BJ (cell line): ENCODE data around the gene RRP1B. TPM values are rescaled to one million over a fixed set of nuclear protein-coding genes. Genes with fewer than 3 reads are reported as not detected.

Experiments
- CTCF ChIA-PET: fragments of 350-600 bp; formaldehyde crosslinking; extraction: SDS; loops from one replicate; lab custom pipeline; 2021; ENCODE audit warnings: antibody characterized with exemption, inconsistent platforms; lab: Yijun Ruan, JAX
- POLR2A ChIA-PET: fragments of 300-600 bp; sonication (Branson Sonifier 250); formaldehyde crosslinking; extraction: SDS; loops from one replicate; lab custom pipeline; 2021; ENCODE audit warnings: antibody characterized with exemption; lab: Charles Lee
- DNase-seq: peaks from one replicate; pipeline ENCODE4 v3.0.0-alpha.2; 2011; ENCODE audit warnings: low read depth
- H3K27me3 ChIP-seq: 2 replicates; pipeline ENCODE4 v1.6.0; 2011; ENCODE audit warnings: low read length; ENCODE audit not compliant: control insufficient read depth, insufficient read depth
- H3K36me3 ChIP-seq: 2 replicates; pipeline ENCODE4 v1.5.1; 2011; ENCODE audit warnings: low read length; ENCODE audit not compliant: control insufficient read depth, insufficient read depth
- H3K4me3 ChIP-seq: 2 replicates; pipeline ENCODE4 v1.5.1; 2011; ENCODE audit warnings: low read depth, mild to moderate bottlenecking, control low read depth, low read length
- CTCF ChIP-seq: IDR thresholded peaks from 2 replicates; pipeline ENCODE4 v1.5.1; 2011; ENCODE audit warnings: low read depth, mild to moderate bottlenecking, control low read depth, inconsistent platforms, low read length, moderate library complexity; ENCODE audit not compliant: insufficient read depth
- polyA plus RNA-seq: library from polyadenylated mRNA; depleted of rRNA; stranded (reverse); fragments of >200 nt; gene quantifications from 2 replicates; pipeline ENCODE4 v1.2.3, GENCODE V29; 2011

The RRP1B gene
- polyA plus RNA-seq, 1 experiment: 11.6 TPM

- ChIA-PET CTCF (no interaction called here), POLR2A (no interaction called here)
- Histone ChIP-seq H3K27me3 (no peaks in the 10 kb centered on the region), H3K36me3 (no peaks in the 10 kb centered on the region), H3K4me3 (no peak overlapping the region)
- DNase-seq: no peak
- no peak for TF ChIP-seq CTCF
Measured at GRCh38 chr21:43618940-43619339, 40.4 kb upstream of the RRP1B start.

DNA sequence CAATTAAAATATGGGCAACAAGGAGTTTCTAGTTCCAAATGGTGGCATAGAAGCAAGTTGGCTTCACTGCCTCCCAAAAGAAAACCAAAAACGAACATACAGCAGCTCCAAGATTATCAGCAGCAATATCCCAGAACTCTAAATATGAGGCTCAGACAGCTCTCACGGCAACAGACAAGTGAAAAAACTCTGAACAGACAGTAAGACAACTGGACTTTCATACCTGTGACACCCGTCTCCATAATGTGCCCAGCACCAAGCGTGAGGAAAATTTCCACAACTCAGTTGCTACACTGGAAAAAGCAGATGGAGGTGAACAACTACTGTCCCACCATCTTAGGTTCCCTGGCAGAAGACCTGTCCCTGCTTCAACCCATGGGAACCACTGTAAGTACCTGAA lies 40.0 kb upstream of the RRP1B start:
- Histone ChIP-seq H3K36me3 (no peaks in the 10 kb centered on the region), H3K27me3 (no peaks in the 10 kb centered on the region), H3K4me3 (no peak overlapping the region)
- ChIA-PET CTCF (no interaction called here), POLR2A (no interaction called here)
- DNase-seq: no peak
- TF ChIP-seq CTCF: no peak

DNA sequence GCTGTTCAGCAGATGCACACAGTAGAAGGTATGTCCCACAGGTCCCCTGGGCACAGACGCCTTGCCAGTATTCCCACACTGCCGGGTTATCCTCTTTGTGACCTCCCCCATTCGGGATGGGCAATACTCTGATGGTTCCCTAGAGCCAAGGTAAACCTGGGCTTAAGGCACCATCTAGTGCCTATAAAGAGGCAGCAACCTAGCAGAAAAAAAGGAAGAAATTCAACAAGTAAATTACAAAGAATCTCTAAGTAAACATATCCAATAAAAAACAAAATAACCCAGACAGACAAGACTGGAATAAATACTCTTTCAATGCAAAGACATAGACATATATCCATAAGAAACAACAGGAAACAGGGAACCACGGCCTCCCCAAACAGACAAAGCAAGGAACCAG lies 39.5 kb upstream of the RRP1B start:
- DNase-seq: no peak
- ChIA-PET CTCF (no interaction called here), POLR2A (no interaction called here)
- H3K4me3 ChIP-seq: no peak overlapping the region
- no peaks in the 10 kb centered on the region for H3K36me3 ChIP-seq
- TF ChIP-seq CTCF: no peak
- no peaks in the 10 kb centered on the region for H3K27me3 ChIP-seq

GRCh38 chr21:43622796-43623195 lies 36.6 kb upstream of the RRP1B start:
- ChIA-PET CTCF (no interaction called here), POLR2A (no interaction called here)
- no peak for TF ChIP-seq CTCF
- H3K4me3 ChIP-seq: no peak overlapping the region
- H3K36me3 ChIP-seq: no peaks in the 10 kb centered on the region
- no peaks in the 10 kb centered on the region for H3K27me3 ChIP-seq
- no peak for DNase-seq

GRCh38 chr21:43623588-43623987 lies 35.8 kb upstream of the RRP1B start:
- no peak overlapping the region for H3K4me3 ChIP-seq
- no peaks in the 10 kb centered on the region for H3K27me3 ChIP-seq
- TF ChIP-seq CTCF: no peak
- ChIA-PET POLR2A (no interaction called here), CTCF (interaction anchor here (1.2 kb wide), 1 partner anchor 14 kb away, joined by 3 read pairs; no protein-coding TSS in a partner anchor)
- no peaks in the 10 kb centered on the region for H3K36me3 ChIP-seq
- no peak for DNase-seq
